Heart left ventricle (tissue), 16 donors: ENCODE results near the gene FOXK1. TPM values are rescaled to one million over a fixed set of nuclear protein-coding genes. Genes with fewer than 3 reads are reported as not detected.

Experiments
- ATAC-seq, 4 donors: fragments of 200-7000 bp; cut with Tn5 transposase; one replicate each; pipeline ENCODE4 v1.9.1; 2020 to 2022; ENCODE audit warnings: moderate library complexity in 4 of 4, mild to moderate bottlenecking in 3 of 4, moderate number of reproducible peaks in 1 of 4
- DNase-seq, 5 donors: peaks; one replicate each; pipeline ENCODE4 v3.0.0-alpha.2; 2020
- H3K27ac ChIP-seq, 12 donors: fragments of 200-600 bp; sonication (generic) in 4 of 12; one replicate each; pipeline versions ENCODE4 v1.5.0 to v1.8.0; 2016 to 2022; ENCODE audit warnings: mild to moderate bottlenecking in 2 of 12
- H3K27me3 ChIP-seq, 9 donors: fragments of 200-600 bp; sonication (generic) in 2 of 9; one replicate each; pipeline versions ENCODE4 v1.5.1 to v1.8.0; 2016 to 2022; ENCODE audit warnings: mild to moderate bottlenecking in 3 of 9
- H3K36me3 ChIP-seq, 9 donors: fragments of 200-600 bp; sonication (generic) in 2 of 9; one replicate each; pipeline versions ENCODE4 v1.5.0 to v1.8.0; 2018 to 2022; ENCODE audit warnings: mild to moderate bottlenecking in 2 of 9
- H3K4me1 ChIP-seq, 12 donors: fragments of 200-600 bp; sonication (generic) in 4 of 12; one replicate each; pipeline versions ENCODE4 v1.5.0 to v1.8.0; 2016 to 2022; ENCODE audit warnings: mild to moderate bottlenecking in 3 of 12
- H3K4me3 ChIP-seq, 12 donors: fragments of 200-600 bp; sonication (generic) in 4 of 12; one replicate each; pipeline versions ENCODE4 v1.5.0 to v1.8.0; 2017 to 2022; ENCODE audit warnings: mild to moderate bottlenecking in 9 of 12, moderate library complexity in 4 of 12
- H3K9me3 ChIP-seq, 12 donors: fragments of 200-600 bp; sonication (generic) in 4 of 12; one replicate each; pipeline versions ENCODE4 v1.5.0 to v1.8.0; 2016 to 2022; ENCODE audit warnings: mild to moderate bottlenecking in 1 of 12
- POLR2A ChIP-seq, 2 donors: fragments of 450-650 bp; IDR thresholded peaks; one replicate each; pipeline ENCODE4 v1.6.1; 2017; ENCODE audit warnings: antibody characterized with exemption in 2 of 2, mild to moderate bottlenecking in 2 of 2, moderate library complexity in 2 of 2
- WGBS, 4 donors: extraction: QIAGEN DNeasy Blood & Tissue Kit in 2 of 4; methylation state at CpG; one replicate each; pipeline versions ENCODE4 v1.1.5 to v1.1.7; 2013 to 2018; 5-methylcytosine and 5-hydroxymethylcytosine counted together
- intact Hi-C, 10 donors: fragments of 100-400 bp; cut with DNase I; formaldehyde crosslinking; loops; one replicate each; pipeline versions ENCODE4 v1.11.1 to v1.14.2; 2022
- polyA plus RNA-seq, 2 donors: library from polyadenylated mRNA; stranded (reverse); fragments of 200-250 nt; gene quantifications; one replicate each; pipeline ENCODE4 v1.2.3, GENCODE V29; 2013
- total RNA-seq, 9 donors: library from RNA; depleted of rRNA in 2 of 9; stranded (reverse); fragments of >200 nt in 2 of 9; fragmentation: NEBNext Ultra II Directional in 3 of 9; extraction: Animal tissue kit (Norgen Biotek cat#: 25700) in 3 of 9; gene quantifications; one replicate each; pipeline versions ENCODE4 v1.1.0 to v1.2.4, GENCODE V29; 2016 to 2023
- TF ChIP-seq, protein P1 (sequence below), 12 donors: fragments of 200-600 bp; sonication (generic) in 4 of 12; IDR thresholded peaks; one replicate each; pipeline versions ENCODE4 v1.5.0 to v1.8.0; 2018 to 2022; ENCODE audit warnings: antibody characterized with exemption in 12 of 12, mild to moderate bottlenecking in 5 of 12
- donor health status: ischemic (EF 13 %, LVEDD 7.1; RV severe dilation, severe dysfunction).
- donor health status: healthy with polysubstance abuse.
- donor health status: DM: no; HTN: yes; CAD: no.
- donor health status: DM: no; HTN: no; CAD: no.
- donor health status: ischemic (EF 25% LVEDD 6.9; RV normal size, moderate dysfunction).
- donor health status: ischemic (EF 25% LVEDD 5.7; RV mildly dilated, moderate dysfunction).
- donor health status: healthy.
- donor health status: DM: yes; HTN: yes; CAD: no.
- donor health status: ischemic (EF 35%, LVEDD 5.7; RV mildly dilated, moderate dysfunction).
- donor health status: nonischemic (EF 11% LVEDD 7.7; RV severe dilation, severe dysfunction).
- donor health status: DM: yes; HTN: yes; CAD: no.
- donor health status: PGD.
- donor health status: ischemic (EF 29% LVEDD 5.4; RV normal size, mild dysfunction).
- donor health status: nonischemic (EF 23%, LVEDD 6.1; RV moderate dilation, normal function).

The FOXK1 gene
- total and polyA plus RNA-seq, 11 donors: 9.3 to 43.7 (median 19.8) TPM

DNA sequence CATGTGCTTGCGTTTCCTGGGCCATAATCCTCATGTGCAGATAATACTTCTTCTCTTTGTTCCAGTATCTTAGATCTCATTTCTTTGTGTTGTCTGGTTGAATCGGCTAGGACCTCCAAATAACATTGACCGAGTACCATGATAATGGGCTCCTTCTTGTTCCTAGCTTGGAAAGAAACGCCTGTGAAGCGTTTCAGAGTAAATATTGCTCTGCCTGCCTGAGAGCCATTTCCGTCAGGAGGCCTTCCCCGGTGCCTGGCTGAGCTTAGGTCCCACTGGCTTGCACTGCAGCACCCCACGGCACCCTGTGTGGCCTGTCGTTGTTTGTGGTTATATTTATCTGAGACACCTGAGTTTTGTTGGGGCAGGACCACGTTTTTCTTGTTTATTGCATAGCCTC lies 17.7 kb downstream of the FOXK1 start:
- peaks cover 6 to 75% (median 38%) of the 10 kb centered on the region in 12 donors for H3K4me1 ChIP-seq
- intact Hi-C loops: no loop called here
- peak overlapping the region in 2 of 12 donors; percentile 19 to 40 for H3K27ac ChIP-seq
- WGBS, 4 donors: 60 to 73% (median 65%) methylated on average over 10 of the region's 10 CpGs
- no peaks in the 10 kb centered on the region for H3K9me3 ChIP-seq
- H3K36me3 ChIP-seq: no peaks in the 10 kb centered on the region
- DNase-seq (no peak), ATAC-seq (no peak)
- H3K4me3 ChIP-seq: no peak overlapping the region
- no peaks in the 10 kb centered on the region for H3K27me3 ChIP-seq
- no peak for TF ChIP-seq POLR2A (IDR thresholded peaks at IDR 0.05)
- TF ChIP-seq, protein P1, sequence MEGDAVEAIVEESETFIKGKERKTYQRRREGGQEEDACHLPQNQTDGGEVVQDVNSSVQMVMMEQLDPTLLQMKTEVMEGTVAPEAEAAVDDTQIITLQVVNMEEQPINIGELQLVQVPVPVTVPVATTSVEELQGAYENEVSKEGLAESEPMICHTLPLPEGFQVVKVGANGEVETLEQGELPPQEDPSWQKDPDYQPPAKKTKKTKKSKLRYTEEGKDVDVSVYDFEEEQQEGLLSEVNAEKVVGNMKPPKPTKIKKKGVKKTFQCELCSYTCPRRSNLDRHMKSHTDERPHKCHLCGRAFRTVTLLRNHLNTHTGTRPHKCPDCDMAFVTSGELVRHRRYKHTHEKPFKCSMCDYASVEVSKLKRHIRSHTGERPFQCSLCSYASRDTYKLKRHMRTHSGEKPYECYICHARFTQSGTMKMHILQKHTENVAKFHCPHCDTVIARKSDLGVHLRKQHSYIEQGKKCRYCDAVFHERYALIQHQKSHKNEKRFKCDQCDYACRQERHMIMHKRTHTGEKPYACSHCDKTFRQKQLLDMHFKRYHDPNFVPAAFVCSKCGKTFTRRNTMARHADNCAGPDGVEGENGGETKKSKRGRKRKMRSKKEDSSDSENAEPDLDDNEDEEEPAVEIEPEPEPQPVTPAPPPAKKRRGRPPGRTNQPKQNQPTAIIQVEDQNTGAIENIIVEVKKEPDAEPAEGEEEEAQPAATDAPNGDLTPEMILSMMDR (IDR thresholded peaks at IDR 0.05): no peak

GRCh38 chr7:4700577-4701235 lies 18.6 kb downstream of the FOXK1 start:
- H3K4me1 ChIP-seq: peaks cover 6 to 72% (median 34%) of the 10 kb centered on the region in 12 donors
- ATAC-seq: peak in 3 of 4 donors; percentile 57 to 74 (median 66)
- intact Hi-C loops: no loop called here
- H3K27me3 ChIP-seq: no peaks in the 10 kb centered on the region
- no peak for DNase-seq
- H3K9me3 ChIP-seq: no peaks in the 10 kb centered on the region
- no peaks in the 10 kb centered on the region for H3K36me3 ChIP-seq
- no peak overlapping the region for H3K4me3 ChIP-seq
- TF ChIP-seq, protein P1 (IDR thresholded peaks at IDR 0.05): no peak
- TF ChIP-seq POLR2A (IDR thresholded peaks at IDR 0.05): no peak
- H3K27ac ChIP-seq: peak overlapping the region in 4 of 12 donors; percentile 14 to 40 (median 18)
- 69 to 77% (median 74%) methylated on average over 14 of the region's 14 CpGs for WGBS, 4 donors

DNA sequence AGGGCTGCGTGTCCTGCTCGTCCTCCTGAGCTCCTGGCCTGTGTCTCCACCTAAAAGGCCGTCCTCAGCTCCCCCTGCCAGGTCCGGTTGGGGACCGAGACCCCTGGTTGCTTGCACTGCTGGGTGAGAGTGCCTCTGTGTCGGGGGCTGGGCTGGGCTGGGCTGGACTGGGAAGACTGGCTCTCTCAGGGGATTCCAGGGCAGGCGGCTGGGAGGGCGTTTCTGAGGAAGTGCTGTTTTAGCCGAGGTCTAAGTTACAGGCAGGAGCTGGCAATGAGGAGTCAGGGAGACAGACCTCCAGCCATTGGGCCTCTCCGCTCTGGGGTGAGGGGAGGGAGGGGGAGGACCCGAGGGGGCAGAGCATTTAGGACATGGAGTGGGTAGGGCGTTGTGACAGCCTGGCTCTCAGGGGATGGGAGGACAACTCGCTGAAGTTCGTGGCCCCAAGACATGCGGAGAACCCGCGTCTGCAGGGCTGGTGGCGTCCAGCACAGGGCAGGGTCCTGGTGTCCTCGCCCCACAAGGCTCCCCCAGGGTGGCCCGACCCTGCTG lies 20.9 kb downstream of the FOXK1 start:
- no peak for TF ChIP-seq POLR2A (IDR thresholded peaks at IDR 0.05)
- TF ChIP-seq, protein P1 (IDR thresholded peaks at IDR 0.05): no peak
- Histone ChIP-seq H3K9me3 (no peaks in the 10 kb centered on the region), H3K36me3 (no peaks in the 10 kb centered on the region), H3K27me3 (no peaks in the 10 kb centered on the region), H3K4me1 (peaks cover 19 to 89% (median 53%) of the 10 kb centered on the region in 12 donors), H3K4me3 (peak overlapping the region in 1 of 12 donors; percentile 13), H3K27ac (no peak overlapping the region)
- intact Hi-C loops: no loop called here
- ATAC-seq: peak; percentile 17 to 55 (median 30)
- peak in 3 of 5 donors; percentile 43 to 61 (median 44) for DNase-seq
- 47 to 59% (median 56%) methylated on average over 11 to 20 of the region's 20 CpGs for WGBS, 4 donors

- ATAC-seq (no peak), DNase-seq (no peak)
- Histone ChIP-seq H3K4me1 (peaks cover 20 to 90% (median 57%) of the 10 kb centered on the region in 12 donors), H3K9me3 (no peaks in the 10 kb centered on the region), H3K4me3 (no peak overlapping the region), H3K36me3 (no peaks in the 10 kb centered on the region), H3K27ac (no peak overlapping the region), H3K27me3 (no peaks in the 10 kb centered on the region)
- 84 to 88% (median 86%) methylated on average over 9 of the region's 9 CpGs for WGBS, 4 donors
- TF ChIP-seq, protein P1 (IDR thresholded peaks at IDR 0.05): no peak
- no peak for TF ChIP-seq POLR2A (IDR thresholded peaks at IDR 0.05)
- intact Hi-C loops: no loop called here
Observed at GRCh38 chr7:4703532-4703931, 21.4 kb downstream of the FOXK1 start.
